OCI-LY7 (cell line): ENCODE measurements around the gene SCN1B.

Source experiments
- EZH2phosphoT487 ChIP-seq: fragments of 200-600 bp; sonication (generic); IDR thresholded peaks from 2 replicates; pipeline ENCODE4 v1.6.1; 2018; ENCODE audit warnings: low read depth, borderline replicate concordance, mild to moderate bottlenecking, mixed run types, antibody characterized with exemption, low read length, moderate library complexity, mixed read lengths
- TF ChIP-seq, protein P1 (sequence below): fragments of 200-600 bp; sonication (generic); conservative IDR thresholded peaks from 2 replicates; pipeline ENCODE4 v1.5.1; 2014; ENCODE audit warnings: mild to moderate bottlenecking, antibody characterized with exemption, low read length, moderate library complexity, mixed read lengths

DNA sequence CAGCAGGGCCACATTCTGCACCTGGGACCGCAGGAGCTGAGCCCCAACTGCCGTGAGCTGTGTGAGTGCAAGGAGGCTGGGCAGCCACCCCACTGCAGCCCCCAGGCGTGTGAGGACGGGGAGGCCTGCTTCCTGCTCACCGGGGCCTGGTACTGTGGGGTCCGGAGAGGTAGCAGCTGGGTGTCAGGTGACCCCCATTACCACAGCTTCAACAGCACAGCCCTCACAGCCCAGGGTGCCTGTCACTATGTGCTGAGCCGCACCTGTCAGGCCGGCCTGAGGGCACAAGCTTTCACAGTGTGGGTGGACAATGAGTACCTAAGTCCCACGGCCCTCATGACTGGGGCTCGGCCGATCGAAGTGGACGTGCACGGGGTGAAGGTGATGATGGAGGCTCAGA is 49.6 kb downstream of the SCN1B start:
- TF ChIP-seq, protein P1, sequence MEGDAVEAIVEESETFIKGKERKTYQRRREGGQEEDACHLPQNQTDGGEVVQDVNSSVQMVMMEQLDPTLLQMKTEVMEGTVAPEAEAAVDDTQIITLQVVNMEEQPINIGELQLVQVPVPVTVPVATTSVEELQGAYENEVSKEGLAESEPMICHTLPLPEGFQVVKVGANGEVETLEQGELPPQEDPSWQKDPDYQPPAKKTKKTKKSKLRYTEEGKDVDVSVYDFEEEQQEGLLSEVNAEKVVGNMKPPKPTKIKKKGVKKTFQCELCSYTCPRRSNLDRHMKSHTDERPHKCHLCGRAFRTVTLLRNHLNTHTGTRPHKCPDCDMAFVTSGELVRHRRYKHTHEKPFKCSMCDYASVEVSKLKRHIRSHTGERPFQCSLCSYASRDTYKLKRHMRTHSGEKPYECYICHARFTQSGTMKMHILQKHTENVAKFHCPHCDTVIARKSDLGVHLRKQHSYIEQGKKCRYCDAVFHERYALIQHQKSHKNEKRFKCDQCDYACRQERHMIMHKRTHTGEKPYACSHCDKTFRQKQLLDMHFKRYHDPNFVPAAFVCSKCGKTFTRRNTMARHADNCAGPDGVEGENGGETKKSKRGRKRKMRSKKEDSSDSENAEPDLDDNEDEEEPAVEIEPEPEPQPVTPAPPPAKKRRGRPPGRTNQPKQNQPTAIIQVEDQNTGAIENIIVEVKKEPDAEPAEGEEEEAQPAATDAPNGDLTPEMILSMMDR, result no peak
- no peak for TF ChIP-seq EZH2phosphoT487
